ENCODE measurements around the gene CLTRN.

Gene CLTRN

GRCh38 chrX:15606136-15606535, 58.5 kb downstream of the CLTRN start:
- Histone ChIP-seq H2AFZ (ENCODE audit: low read depth, low read length) (no peak overlapping the region), H3K9ac (ENCODE audit: low read depth, low read length) (no peak overlapping the region), H4K20me1 (ENCODE audit: insufficient read depth, low read length) (no peaks in the 10 kb centered on the region), H3K36me3 (ENCODE audit: insufficient read depth, low read length) (no peaks in the 10 kb centered on the region), H3K9me3 (ENCODE audit: insufficient read depth, low read length, severe bottlenecking) (no peaks in the 10 kb centered on the region), H3K4me2 (ENCODE audit: insufficient read depth, low read length) (no peak overlapping the region), H3K27ac (ENCODE audit: low read length) (no peak overlapping the region), H3K27me3 (ENCODE audit: insufficient read depth, low read length, poor library complexity) (no peaks in the 10 kb centered on the region), H3K4me3 (ENCODE audit: low read depth in 1 of 2, low read length in 2 of 2) (no peak overlapping the region), H3K4me1 (ENCODE audit: insufficient read depth, low read length) (no peaks in the 10 kb centered on the region), H3K79me2 (ENCODE audit: insufficient read depth, low read length) (no peaks in the 10 kb centered on the region)
- ATAC-seq (ENCODE audit: insufficient read depth, low read depth) (no peak), DNase-seq (no peak)
- TF ChIP-seq CTCF (IDR thresholded peaks at IDR 0.05; ENCODE audit: borderline replicate concordance, extremely low read depth, low read length, poor library complexity, severe bottlenecking): no peak
- TF ChIP-seq EZH2 (IDR thresholded peaks at IDR 0.05; ENCODE audit: borderline replicate concordance, low read depth, low read length, severe bottlenecking): no peak

GRCh38 chrX:15605226-15605625, 59.4 kb downstream of the CLTRN start:
- ATAC-seq (ENCODE audit: insufficient read depth, low read depth): no peak
- no peak for TF ChIP-seq EZH2 (IDR thresholded peaks at IDR 0.05; ENCODE audit: borderline replicate concordance, low read depth, low read length, severe bottlenecking)
- TF ChIP-seq CTCF (IDR thresholded peaks at IDR 0.05; ENCODE audit: borderline replicate concordance, extremely low read depth, low read length, poor library complexity, severe bottlenecking): no peak
- Histone ChIP-seq H3K4me3 (ENCODE audit: low read depth in 1 of 2, low read length in 2 of 2) (no peak overlapping the region), H3K9ac (ENCODE audit: low read depth, low read length) (no peak overlapping the region), H3K9me3 (ENCODE audit: insufficient read depth, low read length, severe bottlenecking) (no peaks in the 10 kb centered on the region), H3K4me2 (ENCODE audit: insufficient read depth, low read length) (no peak overlapping the region), H4K20me1 (ENCODE audit: insufficient read depth, low read length) (no peaks in the 10 kb centered on the region), H2AFZ (ENCODE audit: low read depth, low read length) (no peak overlapping the region), H3K36me3 (ENCODE audit: insufficient read depth, low read length) (no peaks in the 10 kb centered on the region), H3K79me2 (ENCODE audit: insufficient read depth, low read length) (no peaks in the 10 kb centered on the region), H3K4me1 (ENCODE audit: insufficient read depth, low read length) (no peaks in the 10 kb centered on the region), H3K27me3 (ENCODE audit: insufficient read depth, low read length, poor library complexity) (no peaks in the 10 kb centered on the region), H3K27ac (ENCODE audit: low read length) (no peak overlapping the region)
- DNase-seq: no peak

DNA sequence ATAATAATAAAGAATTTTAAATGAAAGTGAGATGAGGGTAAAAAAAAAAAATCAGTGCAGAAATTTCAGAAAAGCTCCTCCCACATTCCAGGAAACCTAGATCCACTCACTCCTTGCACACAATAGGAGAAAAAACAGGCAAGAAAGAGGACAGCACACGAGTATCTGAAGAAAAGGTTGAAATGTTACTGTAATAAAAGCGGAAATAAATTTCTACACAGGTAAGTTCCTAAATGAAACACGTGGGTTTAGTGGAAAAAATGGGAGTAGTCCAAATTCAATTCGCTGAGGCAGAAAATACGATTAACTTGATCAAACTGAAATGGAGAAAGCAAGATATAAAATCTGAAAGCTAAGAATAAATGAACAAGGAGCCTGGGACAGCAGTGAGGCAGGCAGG, 61.8 kb downstream of the CLTRN start:
- no peak overlapping the region for H3K4me3 ChIP-seq (ENCODE audit: low read depth in 1 of 2, low read length in 2 of 2)
- H3K27ac ChIP-seq (ENCODE audit: low read length): no peak overlapping the region
- H3K4me1 ChIP-seq (ENCODE audit: insufficient read depth, low read length): no peaks in the 10 kb centered on the region
- H3K9me3 ChIP-seq (ENCODE audit: insufficient read depth, low read length, severe bottlenecking): no peaks in the 10 kb centered on the region
- DNase-seq: no peak
- H3K27me3 ChIP-seq (ENCODE audit: insufficient read depth, low read length, poor library complexity): no peaks in the 10 kb centered on the region
- no peaks in the 10 kb centered on the region for H4K20me1 ChIP-seq (ENCODE audit: insufficient read depth, low read length)
- H3K79me2 ChIP-seq (ENCODE audit: insufficient read depth, low read length): no peaks in the 10 kb centered on the region
- no peak for TF ChIP-seq EZH2 (IDR thresholded peaks at IDR 0.05; ENCODE audit: borderline replicate concordance, low read depth, low read length, severe bottlenecking)
- no peak for TF ChIP-seq CTCF (IDR thresholded peaks at IDR 0.05; ENCODE audit: borderline replicate concordance, extremely low read depth, low read length, poor library complexity, severe bottlenecking)
- ATAC-seq (ENCODE audit: insufficient read depth, low read depth): no peak
- H3K36me3 ChIP-seq (ENCODE audit: insufficient read depth, low read length): no peaks in the 10 kb centered on the region
- no peak overlapping the region for H3K9ac ChIP-seq (ENCODE audit: low read depth, low read length)
- H3K4me2 ChIP-seq (ENCODE audit: insufficient read depth, low read length): no peak overlapping the region
- no peak overlapping the region for H2AFZ ChIP-seq (ENCODE audit: low read depth, low read length)

DNA sequence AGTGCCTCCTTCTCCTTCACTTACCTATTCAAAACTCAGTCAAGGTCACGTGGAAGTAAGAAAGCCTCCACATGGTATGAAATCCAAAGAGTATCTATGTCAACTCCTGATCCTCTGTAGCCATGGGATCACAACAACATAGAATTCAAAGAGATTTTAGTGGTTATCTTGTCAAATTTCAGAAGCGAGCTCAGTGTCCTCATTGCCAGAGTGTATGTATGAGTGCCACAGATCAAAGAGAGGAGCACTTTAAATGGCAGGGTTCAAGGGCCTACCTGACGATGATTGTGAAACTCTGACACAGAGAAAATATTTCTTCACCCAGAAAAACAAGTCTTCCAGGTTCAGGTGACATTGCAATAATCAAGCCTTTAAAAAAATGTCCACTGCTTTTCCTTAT, 62.7 kb downstream of the CLTRN start:
- H3K9me3 ChIP-seq (ENCODE audit: insufficient read depth, low read length, severe bottlenecking): no peaks in the 10 kb centered on the region
- H3K4me1 ChIP-seq (ENCODE audit: insufficient read depth, low read length): no peaks in the 10 kb centered on the region
- H3K79me2 ChIP-seq (ENCODE audit: insufficient read depth, low read length): no peaks in the 10 kb centered on the region
- no peaks in the 10 kb centered on the region for H3K36me3 ChIP-seq (ENCODE audit: insufficient read depth, low read length)
- H3K9ac ChIP-seq (ENCODE audit: low read depth, low read length): no peak overlapping the region
- H4K20me1 ChIP-seq (ENCODE audit: insufficient read depth, low read length): no peaks in the 10 kb centered on the region
- H2AFZ ChIP-seq (ENCODE audit: low read depth, low read length): no peak overlapping the region
- DNase-seq (no peak), ATAC-seq (ENCODE audit: insufficient read depth, low read depth) (no peak)
- no peak overlapping the region for H3K4me3 ChIP-seq (ENCODE audit: low read depth in 1 of 2, low read length in 2 of 2)
- no peak overlapping the region for H3K4me2 ChIP-seq (ENCODE audit: insufficient read depth, low read length)
- H3K27me3 ChIP-seq (ENCODE audit: insufficient read depth, low read length, poor library complexity): no peaks in the 10 kb centered on the region
- TF ChIP-seq EZH2 (IDR thresholded peaks at IDR 0.05; ENCODE audit: borderline replicate concordance, low read depth, low read length, severe bottlenecking): no peak
- no peak for TF ChIP-seq CTCF (IDR thresholded peaks at IDR 0.05; ENCODE audit: borderline replicate concordance, extremely low read depth, low read length, poor library complexity, severe bottlenecking)
- no peak overlapping the region for H3K27ac ChIP-seq (ENCODE audit: low read length)
